ENCODE data around the gene STXBP5.

The STXBP5 gene

GRCh38 chr6:147262946-147263345 lies 58.7 kb downstream of the STXBP5 start:
- no peak for TF ChIP-seq CTCF (IDR thresholded peaks at IDR 0.05; ENCODE audit: extremely low read depth, insufficient read depth, missing control alignments)
- in situ Hi-C loops (cut with MboI; ENCODE audit: low pct_unique_long_range_greater_than_20kb, low sequenced_read_pairs, unreplicated experiment), result no loop called here
- DNase-seq (ENCODE audit: low spot score), result no peak

GRCh38 chr6:147266821-147267220 lies 62.6 kb downstream of the STXBP5 start:
- DNase-seq (ENCODE audit: low spot score), result no peak
- no peak for TF ChIP-seq CTCF (IDR thresholded peaks at IDR 0.05; ENCODE audit: extremely low read depth, insufficient read depth, missing control alignments)
- in situ Hi-C loops (cut with MboI; ENCODE audit: low pct_unique_long_range_greater_than_20kb, low sequenced_read_pairs, unreplicated experiment), result no loop called here

- no peak for TF ChIP-seq CTCF (IDR thresholded peaks at IDR 0.05; ENCODE audit: extremely low read depth, insufficient read depth, missing control alignments)
- in situ Hi-C loops (cut with MboI; ENCODE audit: low pct_unique_long_range_greater_than_20kb, low sequenced_read_pairs, unreplicated experiment), result no loop called here
These were observed 63.4 kb downstream of the STXBP5 start for GRCh38 chr6:147267658-147268057.

GRCh38 chr6:147268254-147268653 lies 64.0 kb downstream of the STXBP5 start:
- in situ Hi-C loops (cut with MboI; ENCODE audit: low pct_unique_long_range_greater_than_20kb, low sequenced_read_pairs, unreplicated experiment), result no loop called here
- no peak for DNase-seq (ENCODE audit: low spot score)
- no peak for TF ChIP-seq CTCF (IDR thresholded peaks at IDR 0.05; ENCODE audit: extremely low read depth, insufficient read depth, missing control alignments)

More at GRCh38 chr6:147267658-147268057, 63.4 kb downstream of the STXBP5 start:
- DNase-seq (ENCODE audit: low spot score), result no peak

GRCh38 chr6:147274012-147274411 lies 69.8 kb downstream of the STXBP5 start:
- in situ Hi-C loops (cut with MboI; ENCODE audit: low pct_unique_long_range_greater_than_20kb, low sequenced_read_pairs, unreplicated experiment), result no loop called here
- DNase-seq (ENCODE audit: low spot score), result no peak
- no peak for TF ChIP-seq CTCF (IDR thresholded peaks at IDR 0.05; ENCODE audit: extremely low read depth, insufficient read depth, missing control alignments)

- TF ChIP-seq CTCF (IDR thresholded peaks at IDR 0.05; ENCODE audit: extremely low read depth, insufficient read depth, missing control alignments), result no peak
- no peak for DNase-seq (ENCODE audit: low spot score)
- in situ Hi-C loops (cut with MboI; ENCODE audit: low pct_unique_long_range_greater_than_20kb, low sequenced_read_pairs, unreplicated experiment), result loop anchor here (25.0 kb wide), 1 partner anchor 412 kb away; no protein-coding TSS in a partner anchor
These were observed 70.6 kb downstream of the STXBP5 start for GRCh38 chr6:147274776-147275175.

GRCh38 chr6:147278891-147279290 lies 74.7 kb downstream of the STXBP5 start:
- no peak for TF ChIP-seq CTCF (IDR thresholded peaks at IDR 0.05; ENCODE audit: extremely low read depth, insufficient read depth, missing control alignments)
- in situ Hi-C loops (cut with MboI; ENCODE audit: low pct_unique_long_range_greater_than_20kb, low sequenced_read_pairs, unreplicated experiment), result loop anchor here (25.0 kb wide), 1 partner anchor 417 kb away; no protein-coding TSS in a partner anchor
- no peak for DNase-seq (ENCODE audit: low spot score)
